K562 (cell line): Measurements from ENCODE around the gene SERPINA6. TPM values are rescaled to one million over a fixed set of nuclear protein-coding genes. Genes with fewer than 3 reads are reported as not detected.

Experiments used
- ATAC-seq: fragments of 200-7000 bp; cut with Tn5 transposase; 3 replicates; pipeline ENCODE4 v1.9.1; 2020; ENCODE audit warnings: moderate library complexity
- BruUV-seq: library from RNA; stranded (reverse); fragments of 400-500 nt; replicated peaks from 2 replicates; lab custom pipeline; 2021; lab: Mats Ljungman, UMichigan
- CTCF ChIA-PET: fragments of 300-600 bp; formaldehyde crosslinking; extraction: SDS; loops from one replicate; lab custom pipeline; 2021; ENCODE audit warnings: low intra/inter-chr PET ratio; lab: Yijun Ruan, JAX
- POLR2A ChIA-PET: fragments of 300-600, 350-650 bp; sonication (Branson Sonifier 250); formaldehyde crosslinking; extraction: SDS; loops from one replicate; lab custom pipeline; 2021; ENCODE audit warnings: antibody characterized with exemption, inconsistent platforms; lab: Yijun Ruan, JAX
- DNase-seq, 4 experiments: peaks; one replicate each; pipeline versions ENCODE4 v3.0.0 to v3.0.0-alpha.2; 2011 to 2018; ENCODE audit warnings: low spot score in 3 of 4, mixed read lengths in 3 of 4; ENCODE audit errors: extremely low read depth in 1 of 4
- FAIRE-seq: peaks from 2 replicates; lab custom pipeline; 2011; peaks lifted over from hg19 to GRCh38; lab: Jason Lieb, UNC
- H2AFZ ChIP-seq: 2 replicates; pipeline ENCODE4 v1.6.0; 2011; ENCODE audit warnings: low read depth, low read length, control low read depth, inconsistent platforms
- H3K27ac ChIP-seq: fragments of 200-600 bp; 3 replicates; pipeline ENCODE4 v1.8.0; 2011; ENCODE audit warnings: low read depth, mild to moderate bottlenecking, control low read depth, inconsistent platforms, low read length, moderate library complexity, mixed read lengths; ENCODE audit errors: extremely low read depth
- H3K27me3 ChIP-seq, 2 experiments: fragments of 300-600 bp in 1 of 2; 2 replicates in 1 of 2; 3 replicates in 1 of 2; pipeline versions ENCODE4 v1.6.0 to v1.8.0; 2011; ENCODE audit warnings: inconsistent platforms in 2 of 2, low read length in 2 of 2, mild to moderate bottlenecking in 1 of 2, mixed read lengths in 1 of 2, moderate library complexity in 1 of 2; ENCODE audit not compliant: control insufficient read depth in 2 of 2, insufficient read depth in 2 of 2
- H3K36me3 ChIP-seq: fragments of 300-600 bp; 3 replicates; pipeline ENCODE4 v1.8.0; 2011; ENCODE audit warnings: mild to moderate bottlenecking, low read length, inconsistent platforms; ENCODE audit not compliant: control insufficient read depth, insufficient read depth
- H3K4me1 ChIP-seq, 2 experiments: fragments of 200-600 bp in 1 of 2; replicated peaks in 1 of 2; 2 replicates in 1 of 2; 3 replicates in 1 of 2; pipeline versions ENCODE4 v1.5.1 to v1.8.0; 2011; ENCODE audit warnings: inconsistent platforms in 2 of 2, low read length in 2 of 2, mild to moderate bottlenecking in 1 of 2, mixed read lengths in 1 of 2, moderate library complexity in 1 of 2; ENCODE audit not compliant: control insufficient read depth in 2 of 2, insufficient read depth in 2 of 2
- H3K4me2 ChIP-seq: 2 replicates; pipeline ENCODE4 v1.6.1; 2011; ENCODE audit warnings: low read length, control low read depth, inconsistent platforms, mixed read lengths; ENCODE audit not compliant: insufficient read depth
- H3K4me3 ChIP-seq: fragments of 200-600 bp; sonication (generic), shearing (Covaris generic); 2 replicates; pipeline ENCODE4 v1.5.1; 2016; ENCODE audit warnings: control low read depth, inconsistent platforms
- H3K79me2 ChIP-seq: fragments of 200-600 bp; 3 replicates; pipeline ENCODE4 v1.8.0; 2011; ENCODE audit warnings: low read length, inconsistent platforms; ENCODE audit not compliant: control insufficient read depth, insufficient read depth
- H3K9ac ChIP-seq, 2 experiments: 2 replicates each; pipeline versions ENCODE4 v1.6.0 to v1.6.1; 2011; ENCODE audit warnings: low read depth in 2 of 2, low read length in 2 of 2, control low read depth in 1 of 2, inconsistent platforms in 1 of 2, mild to moderate bottlenecking in 1 of 2, mixed read lengths in 1 of 2; ENCODE audit not compliant: insufficient read depth in 1 of 2
- H3K9me1 ChIP-seq: one replicate; pipeline ENCODE4 v1.6.0; 2011; ENCODE audit warnings: inconsistent platforms, mild to moderate bottlenecking, low read length, moderate library complexity; ENCODE audit not compliant: control insufficient read depth, insufficient read depth
- H3K9me3 ChIP-seq: replicated peaks from 2 replicates; pipeline ENCODE4 v1.5.1; 2011; ENCODE audit warnings: low read depth, low read length, inconsistent platforms; ENCODE audit not compliant: control insufficient read depth, insufficient read depth
- H4K20me1 ChIP-seq: replicated peaks from 2 replicates; pipeline ENCODE4 v1.6.1; 2011; ENCODE audit warnings: low read length, inconsistent platforms, mixed read lengths; ENCODE audit not compliant: control insufficient read depth, insufficient read depth
- CBX1 ChIP-seq: sonication (generic); IDR thresholded peaks from 2 replicates; pipeline ENCODE4 v1.6.1; 2016; ENCODE audit warnings: antibody characterized with exemption, low read depth, mild to moderate bottlenecking
- ERF ChIP-seq: fragments of 450-650 bp; formaldehyde crosslinking; IDR thresholded peaks from 2 replicates; pipeline ENCODE4 v1.4.0; 2020; ENCODE audit warnings: mild to moderate bottlenecking, mixed read lengths
- HDGF ChIP-seq: fragments of 450-650 bp; IDR thresholded peaks from 2 replicates; pipeline ENCODE4 v1.6.1; 2016
- RBM25 ChIP-seq: fragments of 200-400 bp; formaldehyde crosslinking; IDR thresholded peaks from 2 replicates; pipeline ENCODE4 v1.6.1; 2018; ENCODE audit warnings: low read length, low read depth, moderate library complexity; ENCODE audit not compliant: severe bottlenecking
- ZNF140 ChIP-seq: fragments of 250-450 bp; sonication (Bioruptor Pico); IDR thresholded peaks from 2 replicates; pipeline ENCODE4 v1.8.0; 2021; ENCODE audit warnings: moderate library complexity, mild to moderate bottlenecking, inconsistent platforms
- ZNF436 ChIP-seq: fragments of 250-450, 450-650 bp; sonication (Bioruptor Pico); formaldehyde crosslinking; IDR thresholded peaks from 2 replicates; pipeline ENCODE4 v1.7.0; 2020; ENCODE audit warnings: mild to moderate bottlenecking
- ZNF695 ChIP-seq: fragments of 450-650 bp; formaldehyde crosslinking; IDR thresholded peaks from 2 replicates; pipeline ENCODE4 v1.4.0; 2020; ENCODE audit warnings: mild to moderate bottlenecking, moderate library complexity
- WGBS: fragments of 100-300 bp; shearing (Covaris generic); methylation state at CpG from one replicate; pipeline ENCODE4 v1.1.6; 2016; ENCODE audit warnings: low coverage, mixed read lengths; ENCODE audit not compliant: insufficient coverage; ENCODE audit errors: missing lambda C conversion rate; 5-methylcytosine and 5-hydroxymethylcytosine counted together
- in situ Hi-C: fragments of 300-500 bp; cut with MboI; formaldehyde crosslinking; loops from 4 replicates; pipeline ENCODE4 v1.15.0; 2018; ENCODE audit warnings: inconsistent platforms, mixed read lengths
- intact Hi-C: fragments of 100-400 bp; cut with micrococcal nuclease; formaldehyde crosslinking; loops from 2 replicates; pipeline ENCODE4 v1.14.2; 2022
- polyA plus RNA-seq, 8 experiments: library from polyadenylated mRNA; depleted of rRNA in 4 of 8; stranded (reverse) in 5 of 8; unstranded in 3 of 8; fragments of >200 nt; fragmentation: Nextera tagmentation in 2 of 8; fragmentation: Illumina TruSeq in 1 of 8; extraction: Ambion mirVana in 2 of 8; extraction: Trizol in 1 of 8; gene quantifications; 2 replicates each; pipeline versions ENCODE4 v1.2.1 to v1.2.3, GENCODE V29; 2011 to 2014; ENCODE audit warnings: inconsistent platforms in 1 of 8, missing spikeins in 1 of 8
- total RNA-seq, 7 experiments: library from RNA; depleted of rRNA in 6 of 7; stranded (reverse); fragments of >200 nt in 6 of 7; fragmentation: Illumina TruSeq in 2 of 7; extraction: Trizol in 2 of 7; gene quantifications; 2 replicates each; pipeline versions ENCODE4 v1.2.1 to v1.2.3, GENCODE V29; 2011 to 2021; ENCODE audit warnings: low replicate concordance in 1 of 7
- TF ChIP-seq, protein P1 (sequence below): sonication (generic); formaldehyde crosslinking; IDR thresholded peaks from 2 replicates; pipeline ENCODE4 v1.8.0; 2022; ENCODE audit warnings: missing genetic modification reagents, mild to moderate bottlenecking, borderline replicate concordance
- TF ChIP-seq, protein P2 (sequence below): fragments of 250-450 bp; sonication (Bioruptor Pico); IDR thresholded peaks from 2 replicates; pipeline ENCODE4 v1.8.0; 2021; ENCODE audit warnings: moderate library complexity, mild to moderate bottlenecking, inconsistent platforms

SERPINA6 gene
- total and polyA plus RNA-seq, 9 of the 15 experiments (the other 6 are each of a cell fraction or from before 2014, with no cell fraction given): not detected

DNA sequence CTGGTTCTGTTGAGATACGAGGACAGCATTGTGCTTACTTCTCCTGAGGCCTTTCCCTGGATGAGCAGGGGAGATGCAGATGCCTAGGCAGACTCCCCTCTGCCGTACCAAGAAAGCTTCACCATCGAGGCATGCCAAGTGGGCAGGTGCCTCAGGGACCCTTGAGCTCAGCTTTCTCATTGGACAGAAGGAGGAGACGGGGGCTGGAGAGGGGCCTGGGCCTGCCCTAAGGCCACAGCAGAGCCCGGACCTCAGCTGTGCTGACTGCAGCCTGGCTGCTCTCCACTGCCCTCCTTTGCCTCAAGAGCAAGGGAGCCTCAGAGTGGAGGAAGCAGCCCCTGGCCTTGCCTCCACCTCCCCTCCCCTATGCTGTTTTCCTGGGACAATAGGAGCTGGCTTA, 41.8 kb upstream of the SERPINA6 start:
- Histone ChIP-seq H4K20me1 (no peaks in the 10 kb centered on the region), H2AFZ (no peak overlapping the region), H3K4me3 (no peak overlapping the region), H3K9me1 (no peaks in the 10 kb centered on the region), H3K9me3 (no peaks in the 10 kb centered on the region), H3K79me2 (no peaks in the 10 kb centered on the region), H3K27me3 (peaks cover 0 to 5% of the 10 kb centered on the region in 2 experiments; a peak in 1 of 5 replicates), H3K27ac (no peak overlapping the region), H3K4me1 (no peaks in the 10 kb centered on the region), H3K9ac (no peak overlapping the region), H3K4me2 (no peak overlapping the region), H3K36me3 (no peaks in the 10 kb centered on the region)
- WGBS: 5% methylated on average over 4 of the region's 5 CpGs
- no peak for TF ChIP-seq CBX1
- TF ChIP-seq, protein P1, sequence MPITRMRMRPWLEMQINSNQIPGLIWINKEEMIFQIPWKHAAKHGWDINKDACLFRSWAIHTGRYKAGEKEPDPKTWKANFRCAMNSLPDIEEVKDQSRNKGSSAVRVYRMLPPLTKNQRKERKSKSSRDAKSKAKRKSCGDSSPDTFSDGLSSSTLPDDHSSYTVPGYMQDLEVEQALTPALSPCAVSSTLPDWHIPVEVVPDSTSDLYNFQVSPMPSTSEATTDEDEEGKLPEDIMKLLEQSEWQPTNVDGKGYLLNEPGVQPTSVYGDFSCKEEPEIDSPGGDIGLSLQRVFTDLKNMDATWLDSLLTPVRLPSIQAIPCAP (CRISPR knock-in tag): no peak
- TF ChIP-seq ZNF140 (CRISPR knock-in tag): no peak
- no peak for TF ChIP-seq RBM25
- TF ChIP-seq ZNF436 (CRISPR knock-in tag): no peak
- TF ChIP-seq, protein P2, sequence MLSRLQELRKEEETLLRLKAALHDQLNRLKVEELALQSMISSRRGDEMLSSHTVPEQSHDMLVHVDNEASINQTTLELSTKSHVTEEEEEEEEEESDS: no peak
- no peak for TF ChIP-seq ERF (CRISPR knock-in tag)
- TF ChIP-seq ZNF695 (CRISPR knock-in tag): no peak
- no peak for TF ChIP-seq HDGF
- no peak for ATAC-seq
- ChIA-PET CTCF (no interaction called here), POLR2A (no interaction called here)
- DNase-seq: no peak
- intact Hi-C loops (no loop called here), in situ Hi-C loops (no loop called here)
- BruUV-seq: no TSS peak
- no peak for FAIRE-seq
